HPDE6-E6E7 (cell line): ENCODE measurements around the gene TAP1.

Experiments
- DNase-seq: peaks from one replicate; pipeline ENCODE4 v3.0.0; 2011; ENCODE audit warnings: missing footprints; ENCODE audit errors: extremely low spot score

TAP1 gene

GRCh38 chr6:32799740-32800139 is 53.8 kb downstream of the TAP1 start:
- no peak for DNase-seq

- DNase-seq, result no peak
These were observed 54.3 kb downstream of the TAP1 start for GRCh38 chr6:32799168-32799567.

GRCh38 chr6:32796848-32797776 is 56.4 kb downstream of the TAP1 start:
- DNase-seq, result peak; percentile 63
